Dermis microvascular lymphatic vessel endothelial cell (primary cell): ENCODE data around the gene DRC7. TPM values are rescaled to one million over a fixed set of nuclear protein-coding genes. Genes with fewer than 3 reads are reported as not detected.
A peak's percentile ranks its signal among the peaks of the same experiment; 100 is the strongest.

Experiments used
- DNase-seq, 2 donors: peaks; one replicate each; pipeline versions ENCODE4 v3.0.0 to v3.0.0-alpha.2; 2010; ENCODE audit warnings: low read depth in 2 of 2
- total RNA-seq: library from RNA; depleted of rRNA; stranded (reverse); fragments of >200 nt; gene quantifications from 2 replicates; pipeline ENCODE4 v1.2.1, GENCODE V29; 2014

Gene DRC7
- total RNA-seq = 0.13 and 0.26 TPM in 2 replicates

GRCh38 chr16:57694725-57695679, at the start of gene DRC7:
Gene DRC7 (plus strand): TSS chr16:57694806. CDS start chr16:57697950, 3,144 bp downstream.
- DNase-seq = peak; percentile 51 to 60

DNA sequence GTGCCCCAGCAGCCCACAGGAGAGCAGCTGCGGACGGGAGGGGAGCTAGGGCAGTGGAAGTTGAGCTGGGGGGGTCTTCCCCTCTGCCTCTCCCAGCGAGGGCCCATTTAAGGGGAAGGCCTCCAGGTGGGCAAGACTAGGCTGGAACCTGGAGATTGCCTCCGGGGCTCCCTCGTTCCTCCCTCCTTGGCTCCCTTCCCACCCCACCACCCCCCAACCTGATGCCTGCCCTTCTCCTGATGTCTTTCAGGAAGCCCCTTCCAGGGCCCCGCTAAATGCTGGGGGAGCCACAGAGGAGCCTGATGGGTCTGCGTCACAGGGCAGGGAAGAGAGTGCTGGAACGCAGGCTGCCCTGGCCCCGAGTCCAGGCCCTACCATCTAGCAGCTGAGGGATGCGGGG, 49.4 kb upstream of the DRC7 start:
- no peak for DNase-seq

- peak; percentile 90 for DNase-seq
Observed at GRCh38 chr16:57645691-57646387, 48.8 kb upstream of the DRC7 start.

- peak; percentile 26 to 28 for DNase-seq
Observed at GRCh38 chr16:57646388-57647039, 48.1 kb upstream of the DRC7 start.

DNA sequence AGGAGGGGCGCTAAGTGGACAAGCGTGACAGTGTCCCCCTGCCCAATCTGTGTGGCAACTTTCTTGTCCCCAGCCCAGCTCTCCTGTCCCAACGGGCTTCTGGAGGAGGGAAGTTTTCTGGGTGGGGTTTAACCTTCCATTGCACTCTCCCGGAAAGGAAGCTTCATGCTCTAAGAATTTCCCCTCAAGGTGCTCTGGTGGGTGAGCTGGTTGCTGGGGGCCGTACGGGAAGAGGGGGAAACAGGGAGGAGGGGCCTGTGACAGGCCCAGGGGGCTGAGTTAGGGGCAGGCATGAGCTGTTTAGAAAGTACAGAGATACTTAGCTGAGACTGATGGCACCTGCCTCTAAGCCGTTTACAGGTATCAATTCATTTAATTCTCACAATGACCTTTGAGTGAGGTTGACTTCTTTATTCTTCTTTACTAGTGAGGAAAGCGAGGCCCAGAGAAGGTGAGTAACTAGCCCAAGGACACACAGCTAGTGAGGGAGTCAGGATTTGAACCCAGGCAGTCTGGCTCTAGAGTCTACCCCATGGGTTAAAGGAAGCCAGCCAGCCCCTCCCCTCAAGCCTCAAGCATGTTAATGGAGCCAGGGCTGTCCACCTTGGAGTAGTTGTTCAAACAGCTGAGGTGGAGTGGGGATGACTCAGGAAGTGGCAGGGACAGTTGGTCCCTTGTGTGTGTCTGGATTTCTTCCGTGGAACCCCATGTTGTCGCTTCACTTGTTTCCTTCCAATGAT, 47.3 kb upstream of the DRC7 start:
- DNase-seq = peak in 1 of 2 donors; percentile 53

DNA sequence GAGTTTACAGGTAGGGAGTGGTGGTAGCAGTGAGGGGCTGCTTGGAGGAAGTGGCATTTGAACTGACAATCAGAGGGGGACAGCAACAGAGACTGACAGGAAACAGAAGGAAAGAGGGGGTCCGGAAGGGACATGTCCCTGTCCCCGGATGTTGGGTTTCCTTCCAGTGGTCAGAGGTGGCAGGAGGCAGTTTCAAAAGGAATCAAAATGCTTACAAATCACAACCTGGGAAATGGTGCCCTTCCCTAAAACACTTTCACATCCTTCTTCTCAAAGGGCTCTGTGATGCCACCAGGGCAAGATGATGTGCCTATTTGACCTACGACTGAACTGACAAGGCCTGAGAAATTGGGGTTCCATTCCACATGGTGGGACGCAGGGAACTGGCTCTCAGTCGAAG, 46.5 kb upstream of the DRC7 start:
- no peak for DNase-seq

DNA sequence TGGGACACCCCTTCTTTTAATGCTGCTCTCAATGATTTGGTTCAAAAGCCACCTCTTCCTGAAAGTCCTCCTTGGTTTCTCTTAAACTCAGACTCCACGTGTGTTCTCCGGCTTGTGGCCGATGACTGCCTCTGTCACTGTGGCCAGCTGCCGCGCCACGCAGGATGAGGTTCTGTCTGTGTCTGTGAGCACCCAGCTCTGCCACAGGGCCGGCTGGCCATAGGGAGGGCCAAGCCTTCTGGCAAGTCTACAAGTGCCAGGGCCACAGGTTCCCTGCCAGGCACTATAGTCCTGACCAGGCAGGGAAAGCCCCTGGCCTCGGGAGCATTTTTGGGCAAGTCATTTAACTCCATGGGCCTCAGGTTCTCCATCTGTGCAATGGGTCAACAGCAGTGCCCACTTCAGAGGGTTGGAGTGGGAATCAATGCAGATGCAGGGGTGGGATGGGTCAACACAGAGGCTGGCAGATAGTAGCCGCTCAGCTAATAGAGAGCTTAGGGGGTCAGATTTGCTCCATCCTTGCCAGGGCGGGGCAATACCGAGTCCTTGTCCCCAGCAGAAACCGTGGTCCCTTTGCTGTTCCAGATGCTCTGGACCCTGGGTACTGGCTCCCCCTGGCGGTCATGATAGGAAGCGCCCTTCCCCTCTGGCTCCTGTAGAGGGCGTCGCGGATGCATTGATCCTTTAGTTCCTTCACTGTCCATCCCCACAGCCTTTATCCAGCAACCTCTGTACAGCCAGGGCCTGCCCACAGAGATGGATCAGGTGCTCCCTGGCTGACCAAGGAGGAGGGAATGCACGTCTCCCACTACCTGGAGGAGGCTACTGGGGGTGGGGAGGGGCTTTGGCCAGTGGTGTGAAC, 45.8 kb upstream of the DRC7 start:
- peak; percentile 74 to 83 for DNase-seq

DNA sequence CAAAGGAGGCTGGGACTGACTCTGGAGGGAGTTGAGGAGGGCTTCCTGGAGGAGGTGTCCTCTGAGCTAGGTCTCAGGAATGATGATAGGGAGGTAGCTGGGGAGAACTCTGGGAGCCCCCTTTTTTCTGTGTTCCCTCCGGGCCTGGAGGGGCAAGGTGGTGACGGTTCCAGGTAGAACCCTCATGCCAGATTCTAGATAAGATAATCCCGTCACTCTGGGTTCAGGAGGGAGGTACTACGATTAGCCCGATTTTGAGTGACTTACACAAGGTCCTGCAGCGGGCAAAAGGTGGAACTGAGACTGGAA, 45.2 kb upstream of the DRC7 start:
- no peak for DNase-seq

GRCh38 chr16:57649846-57650245, 44.8 kb upstream of the DRC7 start:
- no peak for DNase-seq

- DNase-seq = no peak
Observed at GRCh38 chr16:57651344-57652333, 43.0 kb upstream of the DRC7 start.

GRCh38 chr16:57652695-57653471, 41.7 kb upstream of the DRC7 start:
- DNase-seq = no peak

DNA sequence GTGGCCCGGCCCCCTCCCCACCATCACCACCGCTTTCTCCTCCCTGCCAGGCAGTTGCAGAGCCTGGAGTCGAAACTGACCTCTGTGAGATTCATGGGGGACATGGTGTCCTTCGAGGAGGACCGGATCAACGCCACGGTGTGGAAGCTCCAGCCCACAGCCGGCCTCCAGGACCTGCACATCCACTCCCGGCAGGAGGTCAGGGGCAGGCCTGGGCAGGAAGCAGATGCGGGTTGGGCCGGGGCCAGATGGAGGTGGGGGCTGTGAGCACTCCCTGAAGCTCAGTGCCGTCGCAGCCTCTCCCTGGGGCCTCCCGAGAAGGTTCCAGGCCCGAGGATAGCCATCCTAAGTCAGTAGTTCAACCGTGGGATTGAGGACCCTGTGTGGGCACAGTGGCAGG, 40.7 kb upstream of the DRC7 start:
- peak; percentile 75 to 85 for DNase-seq

GRCh38 chr16:57656342-57656955, 38.2 kb upstream of the DRC7 start:
- no peak for DNase-seq

GRCh38 chr16:57657228-57657627, 37.4 kb upstream of the DRC7 start:
- no peak for DNase-seq

GRCh38 chr16:57658130-57658877, 36.3 kb upstream of the DRC7 start:
- no peak for DNase-seq

- DNase-seq = no peak
Observed at GRCh38 chr16:57658878-57659674, 35.5 kb upstream of the DRC7 start.
